Osteoblast (primary cell): ENCODE measurements around the gene TJAP1. TPM values are rescaled to one million over a fixed set of nuclear protein-coding genes. Genes with fewer than 3 reads are reported as not detected.

Experiments used
- DNase-seq: peaks from one replicate; pipeline ENCODE4 v3.0.0; 2011; ENCODE audit warnings: low spot score, mixed read lengths; ENCODE audit not compliant: insufficient read length; ENCODE audit errors: missing footprints
- H2AFZ ChIP-seq: 2 replicates; pipeline ENCODE4 v1.6.0; 2011; ENCODE audit warnings: mild to moderate bottlenecking, low read length
- H3K27ac ChIP-seq: 2 replicates; pipeline ENCODE4 v1.5.1; 2011; ENCODE audit warnings: mild to moderate bottlenecking, low read depth, low read length, moderate library complexity
- H3K27me3 ChIP-seq: 2 replicates; pipeline ENCODE4 v1.6.0; 2012; ENCODE audit warnings: mild to moderate bottlenecking, control low read depth, inconsistent platforms, low read length, moderate library complexity; ENCODE audit not compliant: insufficient read depth
- H3K36me3 ChIP-seq: 2 replicates; pipeline ENCODE4 v1.5.1; 2011; ENCODE audit warnings: mild to moderate bottlenecking, low read length, control low read depth, moderate library complexity; ENCODE audit not compliant: insufficient read depth
- H3K4me1 ChIP-seq: 2 replicates; pipeline ENCODE4 v1.5.1; 2011; ENCODE audit warnings: mild to moderate bottlenecking, low read length, control low read depth, moderate library complexity; ENCODE audit not compliant: insufficient read depth
- H3K4me2 ChIP-seq: 2 replicates; pipeline ENCODE4 v1.6.0; 2011; ENCODE audit warnings: mild to moderate bottlenecking, low read length; ENCODE audit not compliant: insufficient read depth
- H3K4me3 ChIP-seq: fragments of 200-600 bp; sonication (generic); 3 replicates; pipeline ENCODE4 v1.5.1; 2012; ENCODE audit warnings: mild to moderate bottlenecking, low read length, inconsistent platforms; ENCODE audit not compliant: insufficient read depth
- H3K79me2 ChIP-seq: 2 replicates; pipeline ENCODE4 v1.6.0; 2012; ENCODE audit warnings: mild to moderate bottlenecking, low read length, control low read depth, inconsistent platforms; ENCODE audit not compliant: insufficient read depth
- H3K9me3 ChIP-seq: 2 replicates; pipeline ENCODE4 v1.5.1; 2011; ENCODE audit warnings: low read depth, low read length, control low read depth
- H4K20me1 ChIP-seq: 2 replicates; pipeline ENCODE4 v1.6.0; 2012; ENCODE audit warnings: mild to moderate bottlenecking, low read length, control low read depth; ENCODE audit not compliant: insufficient read depth
- CTCF ChIP-seq: IDR thresholded peaks from 2 replicates; pipeline ENCODE4 v1.5.1; 2011; ENCODE audit warnings: mild to moderate bottlenecking, low read depth, low read length, moderate library complexity; ENCODE audit errors: extremely low read depth
- small RNA-seq: library from RNA; depleted of rRNA; stranded (forward); fragments of <200 nt; gene quantifications from one replicate; pipeline ENCODE3, GENCODE V24; 2012
- total RNA-seq: library from RNA; depleted of rRNA; stranded (reverse); fragments of >200 nt; gene quantifications from 2 replicates; pipeline ENCODE4 v1.2.3, GENCODE V29; 2012

Gene TJAP1
- total RNA-seq, 1 donor = 14.5 TPM

- Histone ChIP-seq H3K36me3 (peaks cover 58% of the 10 kb centered on the region), H2AFZ (no peak overlapping the region), H3K27me3 (no peaks in the 10 kb centered on the region), H3K4me3 (no peak overlapping the region), H3K9me3 (no peaks in the 10 kb centered on the region), H3K27ac (no peak overlapping the region), H3K79me2 (no peaks in the 10 kb centered on the region), H4K20me1 (no peaks in the 10 kb centered on the region), H3K4me2 (no peak overlapping the region), H3K4me1 (no peaks in the 10 kb centered on the region)
- no peak for TF ChIP-seq CTCF
- no peak for DNase-seq
Measured at GRCh38 chr6:43540507-43540906, 63.1 kb downstream of the TJAP1 start.

GRCh38 chr6:43541774-43542471 lies 64.6 kb downstream of the TJAP1 start:
- H3K27me3 ChIP-seq = no peaks in the 10 kb centered on the region
- no peak overlapping the region for H3K4me3 ChIP-seq
- H3K36me3 ChIP-seq = peaks cover 70% of the 10 kb centered on the region

GRCh38 chr6:43544461-43544860 lies 67.1 kb downstream of the TJAP1 start:
- peaks cover 81% of the 10 kb centered on the region for H3K36me3 ChIP-seq
- H2AFZ ChIP-seq = no peak overlapping the region
- H3K4me2 ChIP-seq = no peak overlapping the region
- no peaks in the 10 kb centered on the region for H3K79me2 ChIP-seq
- no peaks in the 10 kb centered on the region for H3K27me3 ChIP-seq
- H3K27ac ChIP-seq = no peak overlapping the region
- H3K4me3 ChIP-seq = no peak overlapping the region
- H4K20me1 ChIP-seq = no peaks in the 10 kb centered on the region
- no peaks in the 10 kb centered on the region for H3K9me3 ChIP-seq
- no peaks in the 10 kb centered on the region for H3K4me1 ChIP-seq
- DNase-seq = no peak
- TF ChIP-seq CTCF = no peak

More at GRCh38 chr6:43541774-43542471, 64.6 kb downstream of the TJAP1 start:
- H3K27ac ChIP-seq = no peak overlapping the region
- H4K20me1 ChIP-seq = no peaks in the 10 kb centered on the region
- H3K4me1 ChIP-seq = no peaks in the 10 kb centered on the region
- DNase-seq = no peak
- H3K9me3 ChIP-seq = no peaks in the 10 kb centered on the region
- no peak for TF ChIP-seq CTCF
- H3K79me2 ChIP-seq = no peaks in the 10 kb centered on the region
- no peak overlapping the region for H3K4me2 ChIP-seq
- no peak overlapping the region for H2AFZ ChIP-seq

- no peak for DNase-seq
- H3K27ac ChIP-seq = no peak overlapping the region
- no peaks in the 10 kb centered on the region for H3K79me2 ChIP-seq
- H2AFZ ChIP-seq = no peak overlapping the region
- TF ChIP-seq CTCF = no peak
- no peaks in the 10 kb centered on the region for H4K20me1 ChIP-seq
- peaks cover 90% of the 10 kb centered on the region for H3K36me3 ChIP-seq
- no peak overlapping the region for H3K4me2 ChIP-seq
- H3K27me3 ChIP-seq = no peaks in the 10 kb centered on the region
- no peaks in the 10 kb centered on the region for H3K9me3 ChIP-seq
- no peak overlapping the region for H3K4me3 ChIP-seq
- H3K4me1 ChIP-seq = no peaks in the 10 kb centered on the region
Measured at GRCh38 chr6:43547222-43547621, 69.9 kb downstream of the TJAP1 start.

Small RNAs within 50 kb of the gene (small RNA-seq; reads per million reads assigned to genes)
- gene MIR6780B = not detected
- not detected for gene RF00426
- not detected for gene RNU6-1113P

Other genes starting within 250 kb of the TJAP1 start
- gene DNPH1, start 248.1 kb upstream of the TJAP1 start, total RNA-seq = 32.9 and 33.3 TPM in 2 replicates
- gene TTBK1, start 234.1 kb upstream of the TJAP1 start, total RNA-seq = under 0.01 TPM in 1 of 2 replicates, not detected in the other
- not detected in 2 replicates for gene SLC22A7, start 179.3 kb upstream of the TJAP1 start, total RNA-seq
- gene CRIP3, start 168.7 kb upstream of the TJAP1 start, total RNA-seq = 0.59 TPM in 1 of 2 replicates, not detected in the other
- gene ZNF318, start 107.9 kb upstream of the TJAP1 start, total RNA-seq = 12.3 and 14.7 TPM in 2 replicates
- gene ABCC10, start 50.0 kb upstream of the TJAP1 start, total RNA-seq = 26.4 and 27.1 TPM in 2 replicates
- 0.29 TPM in 1 of 2 replicates, not detected in the other for gene DLK2, start 22.0 kb upstream of the TJAP1 start, total RNA-seq
- gene LRRC73, start 32.8 kb downstream of the TJAP1 start, total RNA-seq = 0.36 and 0.59 TPM in 2 replicates
- gene YIPF3, start 39.4 kb downstream of the TJAP1 start, total RNA-seq = 98.8 and 126 TPM in 2 replicates
- gene POLR1C, start 39.5 kb downstream of the TJAP1 start, total RNA-seq = 28.6 and 29.5 TPM in 2 replicates
- 33.9 and 66.2 TPM in 2 replicates for gene XPO5, start 98.5 kb downstream of the TJAP1 start, total RNA-seq
- 26.4 and 28.0 TPM in 2 replicates for gene POLH, start 98.6 kb downstream of the TJAP1 start, total RNA-seq
- 74.3 and 84.0 TPM in 2 replicates for gene GTPBP2, start 151.7 kb downstream of the TJAP1 start, total RNA-seq
- gene MAD2L1BP, start 158.3 kb downstream of the TJAP1 start, total RNA-seq = 18.6 and 30.4 TPM in 2 replicates
- under 0.01 and 0.36 TPM in 2 replicates for gene RSPH9, start 167.5 kb downstream of the TJAP1 start, total RNA-seq
- 27.5 and 30.4 TPM in 2 replicates for gene MRPS18A, start 210.2 kb downstream of the TJAP1 start, total RNA-seq